ENCODE results near the gene PTPN6.

DNA sequence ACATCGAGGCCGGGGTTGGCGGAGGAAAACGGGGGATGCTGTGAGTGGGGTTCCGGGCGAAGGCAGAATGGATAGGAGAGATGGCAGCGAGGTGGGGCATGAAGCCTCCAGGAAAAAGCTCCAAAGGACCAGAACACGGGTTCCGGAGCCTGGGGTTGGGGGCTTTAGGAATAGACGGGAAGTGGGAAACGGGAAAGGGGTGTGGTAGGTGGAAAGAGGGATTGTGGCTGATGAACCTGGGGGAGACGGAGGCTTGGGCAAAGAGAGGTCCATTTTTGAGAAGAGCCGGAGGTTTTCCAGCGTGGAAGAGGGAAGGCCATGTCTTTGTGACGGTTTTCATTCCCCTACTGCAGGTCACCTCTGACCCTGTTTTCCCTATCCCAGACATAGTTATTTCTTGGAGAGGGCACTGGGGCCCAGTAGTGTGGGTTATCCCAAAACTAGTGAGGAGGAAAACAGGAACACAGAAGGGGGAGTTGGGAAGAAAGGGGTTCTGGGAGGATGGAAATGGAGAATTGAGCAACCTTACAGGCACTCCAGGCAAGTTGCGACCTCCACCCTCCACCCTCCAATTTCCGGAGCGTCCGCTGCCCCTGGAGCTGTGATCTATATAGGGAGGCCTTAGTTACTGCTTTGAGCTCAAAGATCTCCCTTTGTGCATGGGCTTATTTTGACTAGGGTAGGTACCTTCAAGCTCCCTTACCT, 22.3 kb upstream of the PTPN6 start:
- TF ChIP-seq POLR2A (IDR thresholded peaks at IDR 0.05; ENCODE audit: low read depth, low read length) (no peak), RAD21 (IDR thresholded peaks at IDR 0.05; ENCODE audit: low read length) (no peak)
- TF ChIP-seq, protein P1, sequence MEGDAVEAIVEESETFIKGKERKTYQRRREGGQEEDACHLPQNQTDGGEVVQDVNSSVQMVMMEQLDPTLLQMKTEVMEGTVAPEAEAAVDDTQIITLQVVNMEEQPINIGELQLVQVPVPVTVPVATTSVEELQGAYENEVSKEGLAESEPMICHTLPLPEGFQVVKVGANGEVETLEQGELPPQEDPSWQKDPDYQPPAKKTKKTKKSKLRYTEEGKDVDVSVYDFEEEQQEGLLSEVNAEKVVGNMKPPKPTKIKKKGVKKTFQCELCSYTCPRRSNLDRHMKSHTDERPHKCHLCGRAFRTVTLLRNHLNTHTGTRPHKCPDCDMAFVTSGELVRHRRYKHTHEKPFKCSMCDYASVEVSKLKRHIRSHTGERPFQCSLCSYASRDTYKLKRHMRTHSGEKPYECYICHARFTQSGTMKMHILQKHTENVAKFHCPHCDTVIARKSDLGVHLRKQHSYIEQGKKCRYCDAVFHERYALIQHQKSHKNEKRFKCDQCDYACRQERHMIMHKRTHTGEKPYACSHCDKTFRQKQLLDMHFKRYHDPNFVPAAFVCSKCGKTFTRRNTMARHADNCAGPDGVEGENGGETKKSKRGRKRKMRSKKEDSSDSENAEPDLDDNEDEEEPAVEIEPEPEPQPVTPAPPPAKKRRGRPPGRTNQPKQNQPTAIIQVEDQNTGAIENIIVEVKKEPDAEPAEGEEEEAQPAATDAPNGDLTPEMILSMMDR (conservative IDR thresholded peaks at IDR 0.05; ENCODE audit: low read depth, low read length), result no peak
